HepG2 (cell line): Measurements from ENCODE around the gene LDAF1. TPM values are rescaled to one million over a fixed set of nuclear protein-coding genes. Genes with fewer than 3 reads are reported as not detected.
A peak's percentile ranks its signal among the peaks of the same experiment; 100 is the strongest.

Source experiments
- GATAD1 ChIP-seq: IDR thresholded peaks from 2 replicates; pipeline ENCODE4 v1.6.1; 2016; ENCODE audit warnings: missing genetic modification reagents, missing compliant biosample characterization
- GATAD2A ChIP-seq: IDR thresholded peaks from 2 replicates; pipeline ENCODE4 v1.6.1; 2016
- PATZ1 ChIP-seq: sonication (generic); formaldehyde crosslinking; IDR thresholded peaks from 2 replicates; pipeline ENCODE4 v1.4.0; 2020; ENCODE audit warnings: missing genetic modification reagents
- PRDM4 ChIP-seq: sonication (generic); formaldehyde crosslinking; IDR thresholded peaks from 2 replicates; pipeline ENCODE4 v1.9.0; 2021; ENCODE audit warnings: missing genetic modification reagents, borderline replicate concordance
- RELA ChIP-seq: sonication (generic); formaldehyde crosslinking; IDR thresholded peaks from 2 replicates; pipeline ENCODE4 v1.4.0; 2020; ENCODE audit warnings: missing genetic modification reagents
- ZFAT ChIP-seq: sonication (generic); formaldehyde crosslinking; conservative IDR thresholded peaks from 2 replicates; pipeline ENCODE4 v1.8.1; 2023; ENCODE audit warnings: missing genetic modification reagents, inconsistent platforms
- ZFP37 ChIP-seq: sonication (generic); formaldehyde crosslinking; IDR thresholded peaks from 2 replicates; pipeline ENCODE4 v1.4.0; 2020; ENCODE audit warnings: missing genetic modification reagents, borderline replicate concordance
- ZFYVE20 ChIP-seq: sonication (generic); formaldehyde crosslinking; IDR thresholded peaks from 2 replicates; pipeline ENCODE4 v1.8.0; 2023; ENCODE audit warnings: low read depth, mild to moderate bottlenecking, moderate library complexity, missing genetic modification reagents, borderline replicate concordance
- ZNF382 ChIP-seq: sonication (generic); formaldehyde crosslinking; IDR thresholded peaks from 2 replicates; pipeline ENCODE4 v1.5.0; 2020; ENCODE audit warnings: missing genetic modification reagents, mild to moderate bottlenecking, borderline replicate concordance
- ZNF383 ChIP-seq: sonication (generic); formaldehyde crosslinking; IDR thresholded peaks from 2 replicates; pipeline ENCODE4 v1.4.0; 2020; ENCODE audit warnings: missing genetic modification reagents, mild to moderate bottlenecking, borderline replicate concordance
- ZNF567 ChIP-seq: sonication (generic); formaldehyde crosslinking; IDR thresholded peaks from 2 replicates; pipeline ENCODE4 v1.8.1; 2023; ENCODE audit warnings: mild to moderate bottlenecking, missing genetic modification reagents, borderline replicate concordance
- ZSCAN12 ChIP-seq: sonication (generic); formaldehyde crosslinking; IDR thresholded peaks from 2 replicates; pipeline ENCODE4 v1.9.0; 2021; ENCODE audit warnings: mild to moderate bottlenecking, missing genetic modification reagents
- ZSCAN25 ChIP-seq: sonication (generic); formaldehyde crosslinking; IDR thresholded peaks from 2 replicates; pipeline ENCODE4 v1.8.0; 2022; ENCODE audit warnings: mild to moderate bottlenecking, missing genetic modification reagents
- polyA plus RNA-seq, 8 experiments: library from polyadenylated mRNA; depleted of rRNA in 3 of 8; stranded (reverse) in 7 of 8; unstranded in 1 of 8; fragments of >200 nt; fragmentation: Illumina TruSeq in 4 of 8; extraction: Trizol in 4 of 8; gene quantifications; 2 replicates each; pipeline versions ENCODE4 v1.2.1 to v1.2.3, GENCODE V29; 2011 to 2016; ENCODE audit warnings: low read depth in 4 of 8, missing spikeins in 1 of 8, mixed read lengths in 1 of 8; ENCODE audit not compliant: insufficient read depth in 1 of 8
- total RNA-seq, 5 experiments: library from RNA; depleted of rRNA; stranded (reverse); fragments of >200 nt; fragmentation: Illumina TruSeq; extraction: Trizol; gene quantifications; 2 replicates each; pipeline ENCODE4 v1.2.3, GENCODE V29; 2016; ENCODE audit warnings: low read depth in 1 of 5
- TF ChIP-seq, protein P1 (sequence below): sonication (generic); formaldehyde crosslinking; IDR thresholded peaks from 2 replicates; pipeline ENCODE4 v1.9.0; 2021; ENCODE audit warnings: missing genetic modification reagents, mild to moderate bottlenecking, borderline replicate concordance
- TF ChIP-seq, protein P2 (sequence below): sonication (generic); formaldehyde crosslinking; IDR thresholded peaks from 2 replicates; pipeline ENCODE4 v1.5.0; 2020; ENCODE audit warnings: mild to moderate bottlenecking, missing genetic modification reagents
- TF ChIP-seq, protein P3 (sequence below): sonication (generic); formaldehyde crosslinking; conservative IDR thresholded peaks from 2 replicates; pipeline ENCODE4 v1.8.1; 2023; ENCODE audit warnings: missing genetic modification reagents
- TF ChIP-seq, protein P4 (sequence below): IDR thresholded peaks from 2 replicates; pipeline ENCODE4 v1.6.1; 2016; ENCODE audit warnings: mild to moderate bottlenecking

LDAF1 gene
- total and polyA plus RNA-seq, 2 of the 13 experiments (the other 11 are each of a cell fraction or from before 2014, with no cell fraction given), result 6.3 to 7.5 TPM

DNA sequence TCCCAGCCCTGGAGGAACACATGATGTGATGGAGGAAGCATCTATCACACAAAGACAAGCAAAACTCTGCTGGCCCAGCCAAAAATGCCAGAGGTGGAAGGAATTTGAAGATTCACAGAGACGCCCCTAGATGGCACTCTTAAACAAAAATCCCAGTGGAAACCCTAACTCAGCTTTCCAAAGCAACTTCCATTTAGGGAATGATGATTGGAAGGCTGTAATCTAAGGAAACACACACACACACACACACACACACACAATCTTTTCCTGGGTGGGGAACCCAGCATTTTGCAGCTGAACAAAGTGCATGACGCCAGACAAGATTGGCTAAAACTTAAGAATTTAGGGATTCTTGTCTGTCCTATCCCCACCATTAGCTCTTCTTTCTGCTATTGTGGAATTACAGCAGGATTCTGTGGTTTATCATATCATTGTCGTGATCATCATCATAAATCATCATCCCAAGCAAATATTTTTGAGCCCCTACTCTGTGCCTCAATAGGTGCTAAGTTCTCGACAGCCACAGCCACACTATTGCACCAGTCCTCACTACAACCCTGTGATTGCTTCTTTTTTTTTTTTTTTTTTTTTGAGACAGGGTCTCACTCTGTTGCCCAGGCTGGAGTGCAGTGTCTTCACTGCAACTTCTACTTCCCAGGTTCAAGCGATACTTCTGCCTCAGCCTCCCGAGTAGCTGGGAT lies 1.6 kb upstream of the LDAF1 start (continued):
- peak; percentile 57; the same call in 1 of the 2 replicates for TF ChIP-seq GATAD2A (CRISPR knock-in tag)
- 0 out of 2 replicates have a peak, but pooled peaks have one; percentile 46 for TF ChIP-seq ZNF383 (CRISPR knock-in tag)
- TF ChIP-seq, protein P1, sequence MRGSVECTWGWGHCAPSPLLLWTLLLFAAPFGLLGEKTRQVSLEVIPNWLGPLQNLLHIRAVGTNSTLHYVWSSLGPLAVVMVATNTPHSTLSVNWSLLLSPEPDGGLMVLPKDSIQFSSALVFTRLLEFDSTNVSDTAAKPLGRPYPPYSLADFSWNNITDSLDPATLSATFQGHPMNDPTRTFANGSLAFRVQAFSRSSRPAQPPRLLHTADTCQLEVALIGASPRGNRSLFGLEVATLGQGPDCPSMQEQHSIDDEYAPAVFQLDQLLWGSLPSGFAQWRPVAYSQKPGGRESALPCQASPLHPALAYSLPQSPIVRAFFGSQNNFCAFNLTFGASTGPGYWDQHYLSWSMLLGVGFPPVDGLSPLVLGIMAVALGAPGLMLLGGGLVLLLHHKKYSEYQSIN (CRISPR knock-in tag), result no peak
- TF ChIP-seq ZSCAN12 (CRISPR knock-in tag), result no peak
- TF ChIP-seq PRDM4 (CRISPR knock-in tag), result no peak
- TF ChIP-seq, protein P2, sequence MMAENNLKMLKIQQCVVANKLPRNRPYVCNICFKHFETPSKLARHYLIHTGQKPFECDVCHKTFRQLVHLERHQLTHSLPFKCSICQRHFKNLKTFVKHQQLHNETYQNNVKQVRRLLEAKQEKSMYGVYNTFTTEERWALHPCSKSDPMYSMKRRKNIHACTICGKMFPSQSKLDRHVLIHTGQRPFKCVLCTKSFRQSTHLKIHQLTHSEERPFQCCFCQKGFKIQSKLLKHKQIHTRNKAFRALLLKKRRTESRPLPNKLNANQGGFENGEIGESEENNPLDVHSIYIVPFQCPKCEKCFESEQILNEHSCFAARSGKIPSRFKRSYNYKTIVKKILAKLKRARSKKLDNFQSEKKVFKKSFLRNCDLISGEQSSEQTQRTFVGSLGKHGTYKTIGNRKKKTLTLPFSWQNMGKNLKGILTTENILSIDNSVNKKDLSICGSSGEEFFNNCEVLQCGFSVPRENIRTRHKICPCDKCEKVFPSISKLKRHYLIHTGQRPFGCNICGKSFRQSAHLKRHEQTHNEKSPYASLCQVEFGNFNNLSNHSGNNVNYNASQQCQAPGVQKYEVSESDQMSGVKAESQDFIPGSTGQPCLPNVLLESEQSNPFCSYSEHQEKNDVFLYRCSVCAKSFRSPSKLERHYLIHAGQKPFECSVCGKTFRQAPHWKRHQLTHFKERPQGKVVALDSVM (CRISPR knock-in tag), result no peak
- 0 out of 2 replicates have a peak, but pooled peaks have one; percentile 59 for TF ChIP-seq ZNF567 (CRISPR knock-in tag)
- no peak for TF ChIP-seq ZFAT (CRISPR knock-in tag)
- 0 out of 2 replicates have a peak, but pooled peaks have one; percentile 15 for TF ChIP-seq ZFP37 (CRISPR knock-in tag)
- 0 out of 2 replicates have a peak, but pooled peaks have one; percentile 43 for TF ChIP-seq RELA (CRISPR knock-in tag)
- no peak for TF ChIP-seq ZNF382 (CRISPR knock-in tag)
- peak; percentile 42; the same call in 1 of the 2 replicates for TF ChIP-seq GATAD1
- TF ChIP-seq, protein P3, sequence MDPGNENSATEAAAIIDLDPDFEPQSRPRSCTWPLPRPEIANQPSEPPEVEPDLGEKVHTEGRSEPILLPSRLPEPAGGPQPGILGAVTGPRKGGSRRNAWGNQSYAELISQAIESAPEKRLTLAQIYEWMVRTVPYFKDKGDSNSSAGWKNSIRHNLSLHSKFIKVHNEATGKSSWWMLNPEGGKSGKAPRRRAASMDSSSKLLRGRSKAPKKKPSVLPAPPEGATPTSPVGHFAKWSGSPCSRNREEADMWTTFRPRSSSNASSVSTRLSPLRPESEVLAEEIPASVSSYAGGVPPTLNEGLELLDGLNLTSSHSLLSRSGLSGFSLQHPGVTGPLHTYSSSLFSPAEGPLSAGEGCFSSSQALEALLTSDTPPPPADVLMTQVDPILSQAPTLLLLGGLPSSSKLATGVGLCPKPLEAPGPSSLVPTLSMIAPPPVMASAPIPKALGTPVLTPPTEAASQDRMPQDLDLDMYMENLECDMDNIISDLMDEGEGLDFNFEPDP (CRISPR knock-in tag), result no peak
- TF ChIP-seq, protein P4, sequence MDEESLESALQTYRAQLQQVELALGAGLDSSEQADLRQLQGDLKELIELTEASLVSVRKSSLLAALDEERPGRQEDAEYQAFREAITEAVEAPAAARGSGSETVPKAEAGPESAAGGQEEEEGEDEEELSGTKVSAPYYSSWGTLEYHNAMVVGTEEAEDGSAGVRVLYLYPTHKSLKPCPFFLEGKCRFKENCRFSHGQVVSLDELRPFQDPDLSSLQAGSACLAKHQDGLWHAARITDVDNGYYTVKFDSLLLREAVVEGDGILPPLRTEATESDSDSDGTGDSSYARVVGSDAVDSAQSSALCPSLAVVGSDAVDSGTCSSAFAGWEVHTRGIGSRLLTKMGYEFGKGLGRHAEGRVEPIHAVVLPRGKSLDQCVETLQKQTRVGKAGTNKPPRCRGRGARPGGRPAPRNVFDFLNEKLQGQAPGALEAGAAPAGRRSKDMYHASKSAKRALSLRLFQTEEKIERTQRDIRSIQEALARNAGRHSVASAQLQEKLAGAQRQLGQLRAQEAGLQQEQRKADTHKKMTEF, result 0 out of 2 replicates have a peak, but pooled peaks have one; percentile 32
- TF ChIP-seq ZFYVE20 (CRISPR knock-in tag), result no peak
- TF ChIP-seq PATZ1 (CRISPR knock-in tag), result 0 out of 2 replicates have a peak, but pooled peaks have one; percentile 29
- peak; percentile 38; the same call in 1 of the 2 replicates for TF ChIP-seq ZSCAN25 (CRISPR knock-in tag)
